T-cell (primary cell): Measurements from ENCODE around the gene LARP1. TPM values are rescaled to one million over a fixed set of nuclear protein-coding genes. Genes with fewer than 3 reads are reported as not detected.
A peak's percentile ranks its signal among the peaks of the same experiment; 100 is the strongest.

Source experiments
- ATAC-seq, 4 experiments: fragments of 200-7000 bp in 3 of 4; fragments of 150-1000 bp in 1 of 4; cut with Tn5 transposase; replicated peaks in 1 of 4; 1 replicate in 3 of 4; 2 replicates in 1 of 4; pipeline ENCODE4 v1.10.0; 2021; ENCODE audit warnings: moderate library complexity in 3 of 4, mild to moderate bottlenecking in 2 of 4, moderate number of reproducible peaks in 1 of 4
- CTCF ChIA-PET, 2 donors: fragments of 300-600 bp; sonication (Branson Sonifier 250); formaldehyde crosslinking; loops; one replicate each; lab custom pipeline; 2022; ENCODE audit warnings: antibody characterized with exemption in 2 of 2; lab: Charles Lee
- POLR2A ChIA-PET, 2 donors: fragments of 300-600 bp; sonication (Branson Sonifier 250); formaldehyde crosslinking; loops; one replicate each; lab custom pipeline; 2022; ENCODE audit warnings: antibody characterized with exemption in 2 of 2; lab: Charles Lee
- DNase-seq, 35 experiments: peaks; one replicate each; pipeline versions ENCODE4 v3.0.0 to v3.0.0-alpha.2; 2013 to 2023
- H3K27ac ChIP-seq: one replicate; pipeline ENCODE4 v1.5.1; 2013; ENCODE audit warnings: low read length
- H3K27me3 ChIP-seq, 2 experiments: replicated peaks in 1 of 2; 1 replicate in 1 of 2; 2 replicates in 1 of 2; pipeline versions ENCODE4 v1.6.1 to v1.7.0; 2013; ENCODE audit warnings: low read length in 1 of 2, mixed read lengths in 1 of 2; ENCODE audit not compliant: control insufficient read depth in 2 of 2, insufficient read depth in 2 of 2; ENCODE audit errors: extremely low read depth in 1 of 2
- H3K36me3 ChIP-seq, 2 donors: 1 replicate in 1 of 2; 2 replicates in 1 of 2; pipeline versions ENCODE4 v1.6.1 to v1.7.0; 2013; ENCODE audit warnings: low read length in 1 of 2; ENCODE audit not compliant: control insufficient read depth in 2 of 2, insufficient read depth in 1 of 2; ENCODE audit errors: extremely low read depth in 1 of 2
- H3K4me1 ChIP-seq, 2 experiments: 1 replicate in 1 of 2; 2 replicates in 1 of 2; pipeline versions ENCODE4 v1.6.1 to v1.7.0; 2013; ENCODE audit warnings: low read length in 2 of 2, mixed read lengths in 1 of 2; ENCODE audit not compliant: insufficient read depth in 2 of 2, control insufficient read depth in 1 of 2; ENCODE audit errors: extremely low read depth in 1 of 2
- H3K4me3 ChIP-seq, 2 donors: 1 replicate in 1 of 2; 2 replicates in 1 of 2; pipeline versions ENCODE4 v1.5.1 to v1.7.0; 2013; ENCODE audit warnings: mild to moderate bottlenecking in 2 of 2, low read length in 1 of 2, moderate library complexity in 1 of 2; ENCODE audit not compliant: control insufficient read depth in 1 of 2; ENCODE audit errors: extremely low read depth in 1 of 2
- H3K9me3 ChIP-seq: 2 replicates; pipeline ENCODE4 v1.7.0; 2013
- H3K27ac Mint-ChIP-seq, 2 donors: one replicate each; pipeline ENCODE4 v1.8.0; 2020 to 2021; ENCODE audit warnings: mild to moderate bottlenecking in 2 of 2, mixed read lengths in 2 of 2
- H3K27me3 Mint-ChIP-seq, 2 donors: one replicate each; pipeline ENCODE4 v1.8.0; 2021 to 2022; ENCODE audit warnings: mixed read lengths in 2 of 2
- H3K36me3 Mint-ChIP-seq: one replicate; pipeline ENCODE4 v1.8.0; 2021; ENCODE audit warnings: mixed read lengths
- H3K4me1 Mint-ChIP-seq, 3 donors: one replicate each; pipeline ENCODE4 v1.8.0; 2020 to 2022; ENCODE audit warnings: mixed read lengths in 3 of 3, mild to moderate bottlenecking in 1 of 3
- H3K4me3 Mint-ChIP-seq, 3 donors: one replicate each; pipeline ENCODE4 v1.8.0; 2020 to 2022; ENCODE audit warnings: mild to moderate bottlenecking in 3 of 3, mixed read lengths in 3 of 3, moderate library complexity in 3 of 3
- H3K9me3 Mint-ChIP-seq, 3 donors: one replicate each; pipeline ENCODE4 v1.8.0; 2020 to 2022; ENCODE audit warnings: mixed read lengths in 3 of 3
- WGBS: methylation state at CpG from one replicate; pipeline ENCODE4 v1.1.5; 2013; ENCODE audit warnings: missing lambda C conversion rate; ENCODE audit not compliant: insufficient coverage; 5-methylcytosine and 5-hydroxymethylcytosine counted together
- total RNA-seq, 35 experiments: library from RNA in 6 of 35; stranded (reverse) in 6 of 35; fragments of 120-200 nt in 1 of 35; gene quantifications; one replicate each; pipeline versions ENCODE4 v1.2.1 to v1.2.4 and lab custom pipeline; 2013 to 2026

LARP1 gene
- total RNA-seq, 5 donors from 2014 or later (not counting 1 experiment from before 2014, with no cell fraction given): 137 to 201 (median 182) TPM

DNA sequence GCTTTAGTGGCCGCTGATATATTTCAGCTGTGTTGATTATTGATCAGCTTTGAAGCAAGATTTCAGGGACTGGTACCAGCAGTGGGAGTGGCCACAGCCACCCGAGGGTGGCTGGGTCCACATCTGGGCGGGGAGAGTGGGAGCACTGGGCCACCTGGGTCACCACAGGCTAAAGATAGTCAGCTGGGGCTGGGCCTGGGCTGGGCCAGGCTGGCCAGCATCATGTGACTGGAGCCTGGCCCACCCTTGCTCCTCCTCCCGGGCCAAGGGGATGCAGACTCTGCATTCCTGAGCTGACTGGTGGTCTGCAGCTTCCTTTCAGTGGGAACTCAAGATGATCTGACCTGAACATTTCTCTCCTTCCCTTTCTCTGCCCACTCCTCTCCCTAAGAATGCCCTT is 27.1 kb downstream of the LARP1 start:
- H3K4me1 ChIP-seq: peaks cover 15 to 74% of the 10 kb centered on the region in 2 experiments
- ATAC-seq: no peak

DNA sequence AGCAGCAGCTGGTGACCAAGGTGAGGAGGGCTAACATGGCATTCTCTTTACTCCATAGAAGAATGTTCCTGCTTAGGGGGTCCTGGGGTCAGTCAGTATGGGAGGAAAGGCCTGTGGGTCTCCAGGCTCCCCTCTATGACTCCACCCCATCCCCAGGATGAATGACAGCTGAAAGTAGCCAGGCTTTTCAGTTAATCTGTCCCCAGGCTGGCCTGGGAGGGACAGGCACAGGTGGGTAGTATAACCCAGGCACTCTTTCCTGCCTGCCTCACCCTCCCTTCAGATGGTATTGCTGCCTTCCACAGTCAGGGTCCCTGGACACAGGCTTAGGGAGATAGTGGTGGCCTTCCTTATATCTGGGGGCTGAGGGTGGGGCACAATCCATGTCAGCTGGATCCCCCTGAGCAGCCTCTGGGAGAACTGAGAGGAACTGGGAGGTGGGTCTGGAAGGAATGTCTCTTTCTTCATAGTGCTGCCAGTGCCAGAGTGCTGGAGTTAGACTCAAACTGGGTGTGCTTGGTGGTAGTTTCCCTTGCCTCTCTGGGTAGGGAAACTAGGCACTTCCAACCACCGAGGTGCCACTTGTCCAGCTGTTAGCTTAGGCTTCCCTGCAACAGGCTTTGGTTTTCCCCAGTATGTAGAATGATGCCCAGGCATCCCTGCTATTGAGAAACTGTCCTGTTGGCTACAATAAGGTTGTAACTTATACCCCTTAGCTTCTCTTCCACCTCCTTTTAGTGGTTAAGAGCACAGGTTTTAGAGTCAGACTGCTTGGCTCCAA is 27.8 kb downstream of the LARP1 start:
- Histone ChIP-seq H3K27me3 (no peaks in the 10 kb centered on the region), H3K9me3 (no peaks in the 10 kb centered on the region), H3K4me3 (no peak overlapping the region), H3K4me1 (peaks cover 21 to 80% of the 10 kb centered on the region in 2 experiments), H3K27ac (no peak overlapping the region), H3K36me3 (peaks cover 0 to 2% of the 10 kb centered on the region in 2 donors)
- POLR2A ChIA-PET: no interaction called here
- WGBS: 71% methylated on average over 1 of the region's 1 CpG
- Mint-ChIP-seq H3K27me3 (no peaks in the 10 kb centered on the region), H3K4me1 (peaks cover 85 to 97% (median 94%) of the 10 kb centered on the region in 3 donors), H3K27ac (peak overlapping the region in 1 of 2 donors; percentile 68), H3K9me3 (no peaks in the 10 kb centered on the region), H3K36me3 (peaks cover 7% of the 10 kb centered on the region), H3K4me3 (peak overlapping the region in 1 of 3 donors; percentile 6)
- CTCF ChIA-PET: no interaction called here
- DNase-seq (no peak), ATAC-seq (no peak)

More for the DNA sequence above, 27.1 kb downstream of the LARP1 start:
- 87% methylated on average over 4 of the region's 4 CpGs for WGBS
- POLR2A ChIA-PET: interaction anchor here in 1 of 2 donors (0.6 kb wide), 1 partner anchor 97 kb away, joined by 3 read pairs; no protein-coding TSS in a partner anchor
- CTCF ChIA-PET: interaction anchor here in 1 of 2 donors (0.6 kb wide), 1 partner anchor 28 kb away, joined by 3 read pairs; no protein-coding TSS in a partner anchor
- no peak for DNase-seq
- peak overlapping the region in 1 of 3 donors; percentile 38 for H3K4me3 Mint-ChIP-seq
- H3K27me3 Mint-ChIP-seq: no peaks in the 10 kb centered on the region
- no peaks in the 10 kb centered on the region for H3K9me3 Mint-ChIP-seq
- peak overlapping the region in 1 of 2 donors; percentile 68 for H3K27ac Mint-ChIP-seq
- H3K27me3 ChIP-seq: no peaks in the 10 kb centered on the region
- H3K4me1 Mint-ChIP-seq: peaks cover 78 to 93% (median 90%) of the 10 kb centered on the region in 3 donors
- no peaks in the 10 kb centered on the region for H3K9me3 ChIP-seq
- H3K4me3 ChIP-seq: no peak overlapping the region
- peaks cover 0 to 2% of the 10 kb centered on the region in 2 donors for H3K36me3 ChIP-seq
- H3K27ac ChIP-seq: no peak overlapping the region
- H3K36me3 Mint-ChIP-seq: peaks cover 7% of the 10 kb centered on the region

DNA sequence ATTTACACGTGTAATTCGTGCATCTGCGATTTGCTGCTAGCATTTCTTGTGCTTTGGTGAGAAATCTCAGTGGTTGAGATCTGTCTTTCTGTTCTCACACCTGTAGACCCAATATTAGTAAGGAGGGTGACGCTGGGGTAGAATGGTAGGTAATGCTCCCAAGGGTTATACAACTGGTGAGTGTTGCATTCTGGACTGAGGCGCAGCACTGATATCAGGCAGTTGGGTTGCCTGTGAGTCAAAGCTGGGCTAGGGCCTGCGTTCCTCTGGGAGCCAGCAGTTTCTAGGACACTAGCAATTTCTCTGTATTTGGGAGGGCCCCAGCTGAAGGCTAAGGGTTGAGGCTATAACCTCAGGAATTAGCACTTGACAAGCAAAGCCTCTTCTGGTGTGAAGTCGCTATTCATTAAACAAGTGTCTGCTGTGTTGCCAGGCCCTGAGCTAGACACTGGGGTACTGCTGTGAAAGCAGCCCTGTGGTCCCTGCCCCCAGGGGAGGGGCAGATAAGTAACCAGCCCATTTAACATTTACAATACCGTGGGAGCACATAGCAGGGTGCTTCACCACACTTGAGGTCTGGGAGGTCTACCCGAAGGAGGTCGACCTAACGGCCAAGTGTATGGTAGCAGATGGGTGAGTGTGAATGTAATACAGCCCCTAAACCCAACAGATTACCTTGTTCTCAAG is 28.7 kb downstream of the LARP1 start:
- H3K27me3 Mint-ChIP-seq: no peaks in the 10 kb centered on the region
- H3K4me3 Mint-ChIP-seq: peak overlapping the region in 1 of 3 donors; percentile 6
- peaks cover 0 to 2% of the 10 kb centered on the region in 2 donors for H3K36me3 ChIP-seq
- ChIA-PET POLR2A (interaction anchor here in 1 of 2 donors (0.5 kb wide), 1 partner anchor 19 kb away, joined by 3 read pairs; no protein-coding TSS in a partner anchor), CTCF (no interaction called here)
- peak overlapping the region in 1 of 2 donors; percentile 79 for H3K27ac Mint-ChIP-seq
- H3K4me1 ChIP-seq: peaks cover 24 to 82% of the 10 kb centered on the region in 2 experiments
- DNase-seq (no peak), ATAC-seq (peak in 1 of 4 experiments; percentile 16)
- no peaks in the 10 kb centered on the region for H3K27me3 ChIP-seq
- whole genome bisulfite sequencing: 89% methylated on average over 3 of the region's 11 CpGs
- H3K9me3 Mint-ChIP-seq: no peaks in the 10 kb centered on the region
- peaks cover 3% of the 10 kb centered on the region for H3K36me3 Mint-ChIP-seq
- H3K4me3 ChIP-seq: peak overlapping the region in 1 of 2 donors; percentile 20
- no peak overlapping the region for H3K27ac ChIP-seq
- peaks cover 91 to 97% (median 94%) of the 10 kb centered on the region in 3 donors for H3K4me1 Mint-ChIP-seq
- no peaks in the 10 kb centered on the region for H3K9me3 ChIP-seq

DNA sequence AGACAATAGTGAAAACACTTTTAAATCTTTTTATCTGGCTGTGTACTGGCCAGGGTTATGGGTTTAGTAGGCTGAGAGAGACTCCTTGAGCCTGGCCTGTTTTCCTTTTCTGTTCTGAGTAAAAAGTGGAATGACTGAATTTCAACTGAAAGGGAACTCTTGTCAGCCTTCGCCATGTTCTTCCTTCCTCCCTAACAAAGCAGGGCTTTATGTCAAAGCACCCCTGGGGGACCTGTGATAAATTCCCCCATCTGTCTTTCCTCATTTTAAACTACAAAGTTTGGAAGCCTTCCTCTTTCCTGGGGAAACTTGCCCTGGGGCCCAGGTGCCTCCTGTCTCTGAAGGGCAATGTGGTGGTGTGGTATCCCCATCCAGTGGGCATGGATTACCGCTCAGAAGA is 29.7 kb downstream of the LARP1 start:
- H3K36me3 Mint-ChIP-seq: no peaks in the 10 kb centered on the region
- Histone ChIP-seq H3K36me3 (peaks cover under 1 to 2% of the 10 kb centered on the region in 2 donors), H3K27ac (no peak overlapping the region), H3K4me1 (peaks cover 22 to 78% of the 10 kb centered on the region in 2 experiments), H3K27me3 (no peaks in the 10 kb centered on the region), H3K9me3 (no peaks in the 10 kb centered on the region), H3K4me3 (no peak overlapping the region)
- POLR2A ChIA-PET: no interaction called here
- ATAC-seq (no peak), DNase-seq (no peak)
- H3K27ac Mint-ChIP-seq: peak overlapping the region; percentile 12 to 79
- WGBS: no CpG with 5 or more reads among the region's 2 CpGs
- no peaks in the 10 kb centered on the region for H3K27me3 Mint-ChIP-seq
- H3K9me3 Mint-ChIP-seq: no peaks in the 10 kb centered on the region
- peaks cover 85 to 89% (median 87%) of the 10 kb centered on the region in 3 donors for H3K4me1 Mint-ChIP-seq
- CTCF ChIA-PET: no interaction called here
- peak overlapping the region in 1 of 3 donors; percentile 17 for H3K4me3 Mint-ChIP-seq

- Histone ChIP-seq H3K9me3 (no peaks in the 10 kb centered on the region), H3K4me1 (peaks cover 20 to 63% of the 10 kb centered on the region in 2 experiments), H3K27me3 (no peaks in the 10 kb centered on the region), H3K27ac (no peak overlapping the region), H3K36me3 (peaks cover 2 to 11% of the 10 kb centered on the region in 2 donors), H3K4me3 (no peak overlapping the region)
- peaks cover 72 to 77% (median 75%) of the 10 kb centered on the region in 3 donors for H3K4me1 Mint-ChIP-seq
- DNase-seq (no peak), ATAC-seq (no peak)
- H3K4me3 Mint-ChIP-seq: no peak overlapping the region
- no peaks in the 10 kb centered on the region for H3K9me3 Mint-ChIP-seq
- H3K27me3 Mint-ChIP-seq: no peaks in the 10 kb centered on the region
- ChIA-PET CTCF (interaction anchor here in 1 of 2 donors (0.5 kb wide), 1 partner anchor 85 kb away, joined by 3 read pairs; no protein-coding TSS in a partner anchor), POLR2A (no interaction called here)
- 100% methylated on average over 1 of the region's 2 CpGs for WGBS
- H3K27ac Mint-ChIP-seq: peak overlapping the region; percentile 48 to 92
- H3K36me3 Mint-ChIP-seq: peaks cover 9% of the 10 kb centered on the region
Measured at GRCh38 chr5:154786414-154786813, 31.2 kb downstream of the LARP1 start.

- Histone ChIP-seq H3K4me1 (peaks cover 17 to 47% of the 10 kb centered on the region in 2 experiments), H3K4me3 (no peak overlapping the region), H3K36me3 (peaks cover 9 to 29% of the 10 kb centered on the region in 2 donors), H3K9me3 (no peaks in the 10 kb centered on the region), H3K27ac (no peak overlapping the region), H3K27me3 (no peaks in the 10 kb centered on the region)
- H3K4me3 Mint-ChIP-seq: peak overlapping the region in 2 of 3 donors; percentile 28 to 46
- H3K27me3 Mint-ChIP-seq: no peaks in the 10 kb centered on the region
- H3K9me3 Mint-ChIP-seq: no peaks in the 10 kb centered on the region
- DNase-seq (no peak), ATAC-seq (no peak)
- ChIA-PET CTCF (no interaction called here), POLR2A (interaction anchor here in 1 of 2 donors (0.7 kb wide), 1 partner anchor 115 kb away, joined by 6 read pairs; no protein-coding TSS in a partner anchor)
- peak overlapping the region; percentile 89 to 92 for H3K27ac Mint-ChIP-seq
- WGBS: no CpG with 5 or more reads among the region's 5 CpGs
- H3K4me1 Mint-ChIP-seq: peaks cover 54 to 59% (median 57%) of the 10 kb centered on the region in 3 donors
- H3K36me3 Mint-ChIP-seq: peaks cover 21% of the 10 kb centered on the region
Measured at GRCh38 chr5:154788212-154788611, 33.0 kb downstream of the LARP1 start.
